Stomach smooth muscle (tissue), 2 donors: ENCODE results near the gene MOB3B.

Source experiments
- H3K27ac ChIP-seq: one replicate; pipeline ENCODE4 v1.7.0; 2013; ENCODE audit warnings: mild to moderate bottlenecking, low read length, inconsistent platforms
- H3K27me3 ChIP-seq, 2 donors: one replicate each; pipeline ENCODE4 v1.7.0; 2013; ENCODE audit warnings: low read length in 2 of 2; ENCODE audit not compliant: insufficient read depth in 2 of 2, control insufficient read depth in 1 of 2
- H3K36me3 ChIP-seq, 2 donors: one replicate each; pipeline ENCODE4 v1.7.0; 2013; ENCODE audit warnings: low read length in 2 of 2; ENCODE audit not compliant: control insufficient read depth in 2 of 2, insufficient read depth in 2 of 2
- H3K4me1 ChIP-seq: one replicate; pipeline ENCODE4 v1.7.0; 2013; ENCODE audit warnings: low read length; ENCODE audit not compliant: control insufficient read depth, insufficient read depth
- H3K4me3 ChIP-seq, 2 donors: one replicate each; pipeline ENCODE4 v1.7.0; 2013; ENCODE audit warnings: low read length in 2 of 2
- H3K9ac ChIP-seq, 2 donors: one replicate each; pipeline ENCODE4 v1.7.0; 2013; ENCODE audit warnings: low read length in 2 of 2, mild to moderate bottlenecking in 1 of 2
- H3K9me3 ChIP-seq, 2 donors: one replicate each; pipeline ENCODE4 v1.7.0; 2013; ENCODE audit warnings: low read length in 2 of 2; ENCODE audit not compliant: control insufficient read depth in 2 of 2
- donor health status: healthy.
- donor health status: Pancreatic carcinoma.

Gene MOB3B

GRCh38 chr9:27388150-27388549 lies 141.5 kb downstream of the MOB3B start:
- Histone ChIP-seq H3K9ac (no peak overlapping the region), H3K4me3 (no peak overlapping the region), H3K27me3 (no peaks in the 10 kb centered on the region), H3K4me1 (peaks cover 25% of the 10 kb centered on the region), H3K9me3 (no peaks in the 10 kb centered on the region), H3K27ac (no peak overlapping the region), H3K36me3 (no peaks in the 10 kb centered on the region)

DNA sequence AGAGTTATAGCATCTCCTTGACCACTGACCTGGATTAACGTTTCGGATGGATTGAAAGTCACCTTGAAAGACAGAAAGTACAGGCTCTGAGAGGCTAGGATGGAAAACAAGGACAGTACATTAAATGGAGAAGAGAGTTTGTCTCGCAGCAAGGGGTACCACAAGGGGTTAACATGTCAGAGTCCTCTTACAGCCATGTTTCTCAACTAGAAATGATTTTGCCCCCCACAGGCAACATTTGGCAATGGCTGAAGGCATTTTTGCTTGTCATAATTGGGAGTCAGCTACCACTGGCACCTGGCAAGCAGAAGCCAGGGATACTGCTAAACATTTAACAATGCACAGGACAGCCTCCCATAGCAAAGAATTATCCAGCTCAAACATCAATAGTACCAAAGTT lies 141.9 kb downstream of the MOB3B start:
- Histone ChIP-seq H3K27ac (no peak overlapping the region), H3K4me3 (no peak overlapping the region), H3K36me3 (no peaks in the 10 kb centered on the region), H3K4me1 (peaks cover 24% of the 10 kb centered on the region), H3K27me3 (no peaks in the 10 kb centered on the region), H3K9ac (no peak overlapping the region), H3K9me3 (no peaks in the 10 kb centered on the region)

GRCh38 chr9:27386571-27387091 lies 143.0 kb downstream of the MOB3B start:
- H3K4me3 ChIP-seq: no peak overlapping the region
- H3K27ac ChIP-seq: no peak overlapping the region
- no peaks in the 10 kb centered on the region for H3K9me3 ChIP-seq
- H3K36me3 ChIP-seq: no peaks in the 10 kb centered on the region
- H3K4me1 ChIP-seq: peaks cover 28% of the 10 kb centered on the region
- H3K27me3 ChIP-seq: no peaks in the 10 kb centered on the region
- H3K9ac ChIP-seq: no peak overlapping the region

GRCh38 chr9:27385606-27386322 lies 143.8 kb downstream of the MOB3B start:
- no peak overlapping the region for H3K9ac ChIP-seq
- no peak overlapping the region for H3K27ac ChIP-seq
- H3K9me3 ChIP-seq: no peaks in the 10 kb centered on the region
- H3K27me3 ChIP-seq: no peaks in the 10 kb centered on the region
- peaks cover 28% of the 10 kb centered on the region for H3K4me1 ChIP-seq
- H3K36me3 ChIP-seq: no peaks in the 10 kb centered on the region
- no peak overlapping the region for H3K4me3 ChIP-seq

DNA sequence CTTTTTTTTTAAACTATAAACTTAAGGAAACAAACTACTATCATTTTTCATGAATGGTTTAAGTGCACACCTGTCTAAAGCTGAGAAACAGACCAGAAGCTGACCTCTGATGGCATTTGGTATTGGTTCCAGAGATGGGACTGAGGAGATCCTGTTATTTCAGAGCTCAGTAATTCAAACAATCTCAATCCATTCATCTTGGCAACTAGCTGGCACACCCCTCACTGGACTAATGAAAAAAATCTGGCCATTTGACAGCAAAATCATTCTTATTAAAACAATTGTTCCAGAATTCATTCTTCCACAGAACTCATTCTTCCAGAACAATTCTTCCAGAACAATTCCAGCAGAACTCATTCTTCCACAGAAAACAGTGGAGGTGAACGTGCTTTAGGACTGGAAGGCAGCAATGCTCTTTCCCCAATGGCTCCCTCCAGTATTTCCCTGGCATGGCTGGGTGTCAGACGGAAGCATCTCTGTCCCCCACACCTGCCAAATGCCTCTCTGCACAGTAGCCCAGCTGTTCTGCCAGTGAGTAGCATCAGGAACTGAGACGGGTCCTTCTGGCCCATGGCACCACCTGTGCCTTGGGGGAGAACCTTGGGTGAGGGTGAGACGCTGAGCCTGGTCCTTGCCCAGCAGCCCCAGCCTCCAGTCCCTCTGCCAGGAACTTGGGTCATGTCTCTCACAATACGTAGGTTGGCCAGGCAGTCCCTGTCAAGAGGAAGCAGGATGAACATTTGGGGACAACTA lies 145.2 kb downstream of the MOB3B start:
- Histone ChIP-seq H3K4me1 (peaks cover 28% of the 10 kb centered on the region), H3K9me3 (no peaks in the 10 kb centered on the region), H3K27me3 (no peaks in the 10 kb centered on the region), H3K27ac (no peak overlapping the region), H3K9ac (no peak overlapping the region), H3K36me3 (no peaks in the 10 kb centered on the region), H3K4me3 (no peak overlapping the region)

GRCh38 chr9:27383524-27383923 lies 146.1 kb downstream of the MOB3B start:
- H3K9me3 ChIP-seq: no peaks in the 10 kb centered on the region
- H3K36me3 ChIP-seq: no peaks in the 10 kb centered on the region
- peaks cover 28% of the 10 kb centered on the region for H3K4me1 ChIP-seq
- no peak overlapping the region for H3K9ac ChIP-seq
- H3K4me3 ChIP-seq: no peak overlapping the region
- no peaks in the 10 kb centered on the region for H3K27me3 ChIP-seq
- H3K27ac ChIP-seq: no peak overlapping the region

DNA sequence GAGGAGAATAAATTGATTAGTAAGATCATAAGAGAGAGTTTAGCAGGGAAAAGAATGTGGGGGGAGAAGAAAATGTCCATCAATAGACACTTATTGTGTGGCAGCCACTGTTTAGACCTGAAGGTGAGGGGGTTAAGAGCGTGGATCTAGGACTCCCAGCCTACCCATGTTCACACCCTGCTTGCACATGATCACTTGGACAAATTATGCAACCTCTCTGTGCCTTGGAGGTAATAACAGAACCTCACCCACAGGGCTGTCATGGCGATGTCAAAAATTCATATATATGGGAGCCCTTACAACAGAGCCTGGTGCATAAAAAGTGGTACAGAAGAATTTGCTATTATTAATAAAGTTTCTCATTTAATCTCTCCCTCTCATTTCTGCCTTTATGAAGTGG lies 146.6 kb downstream of the MOB3B start:
- no peaks in the 10 kb centered on the region for H3K27me3 ChIP-seq
- no peaks in the 10 kb centered on the region for H3K9me3 ChIP-seq
- no peak overlapping the region for H3K4me3 ChIP-seq
- H3K4me1 ChIP-seq: peaks cover 25% of the 10 kb centered on the region
- no peak overlapping the region for H3K9ac ChIP-seq
- no peaks in the 10 kb centered on the region for H3K36me3 ChIP-seq
- H3K27ac ChIP-seq: no peak overlapping the region

GRCh38 chr9:27382308-27382707 lies 147.3 kb downstream of the MOB3B start:
- no peak overlapping the region for H3K9ac ChIP-seq
- no peaks in the 10 kb centered on the region for H3K27me3 ChIP-seq
- H3K27ac ChIP-seq: no peak overlapping the region
- H3K36me3 ChIP-seq: no peaks in the 10 kb centered on the region
- H3K9me3 ChIP-seq: no peaks in the 10 kb centered on the region
- peaks cover 20% of the 10 kb centered on the region for H3K4me1 ChIP-seq
- no peak overlapping the region for H3K4me3 ChIP-seq

DNA sequence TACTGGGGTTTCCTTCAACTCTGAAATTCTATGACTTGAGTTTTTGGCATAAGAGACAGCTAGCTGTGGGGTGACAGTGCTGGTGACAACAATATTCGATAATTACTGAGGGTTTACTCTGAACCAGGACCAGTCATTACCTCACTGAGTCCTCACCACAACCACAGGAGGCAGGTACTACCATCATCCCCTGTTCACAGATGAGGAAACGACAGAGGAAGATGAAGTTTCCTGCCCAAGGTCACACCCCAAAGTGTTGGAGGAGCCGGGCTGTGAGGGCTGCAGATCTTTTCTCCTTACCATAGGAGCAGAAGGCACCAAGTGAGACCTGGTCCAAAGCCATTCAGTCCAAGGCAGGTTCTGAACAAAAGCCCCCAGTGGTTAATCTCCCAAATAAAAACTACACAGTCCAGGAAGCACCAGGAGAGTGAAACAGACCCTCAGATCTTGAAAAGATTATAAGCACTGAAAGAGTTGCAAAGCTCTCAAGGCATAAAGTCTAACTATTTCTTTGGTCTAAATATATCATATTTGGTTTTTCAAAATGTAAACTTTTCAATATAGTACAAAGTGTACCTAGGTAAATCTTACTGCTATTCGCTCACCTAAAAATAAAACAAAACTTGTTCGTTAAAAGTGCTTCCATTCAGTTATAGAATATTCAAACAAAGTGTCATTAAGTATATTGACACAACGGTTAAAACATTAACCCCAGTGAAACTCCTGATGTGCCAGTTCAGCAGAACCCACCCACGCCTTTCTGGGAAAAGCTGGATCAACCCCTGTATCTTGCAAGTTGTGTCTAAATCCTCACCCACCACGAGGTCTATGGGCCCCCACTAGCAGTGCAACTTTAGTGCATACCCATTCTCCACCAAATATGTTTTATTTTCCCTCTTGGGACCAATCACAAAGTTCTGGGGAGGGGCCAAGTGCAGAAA lies 150.0 kb downstream of the MOB3B start:
- Histone ChIP-seq H3K9me3 (no peaks in the 10 kb centered on the region), H3K27ac (no peak overlapping the region), H3K4me3 (no peak overlapping the region), H3K36me3 (no peaks in the 10 kb centered on the region), H3K9ac (no peak overlapping the region), H3K4me1 (peaks cover 5% of the 10 kb centered on the region), H3K27me3 (no peaks in the 10 kb centered on the region)

- no peaks in the 10 kb centered on the region for H3K27me3 ChIP-seq
- no peak overlapping the region for H3K4me3 ChIP-seq
- no peaks in the 10 kb centered on the region for H3K9me3 ChIP-seq
- peaks cover 4% of the 10 kb centered on the region for H3K4me1 ChIP-seq
- no peak overlapping the region for H3K27ac ChIP-seq
- no peaks in the 10 kb centered on the region for H3K36me3 ChIP-seq
- no peak overlapping the region for H3K9ac ChIP-seq
Observed at GRCh38 chr9:27377811-27378456, 151.7 kb downstream of the MOB3B start.
